Measurements from ENCODE around the gene CYP4Z1. TPM values are rescaled to one million over a fixed set of nuclear protein-coding genes. Genes with fewer than 3 reads are reported as not detected.
"Not testable (repeated sequence)": the region's sequence is repeated elsewhere in the genome, so short reads cannot be mapped to it uniquely, and the experiment has no call there.

CYP4Z1 gene
- polyA plus RNA-seq, 1 of the 3 experiments (the other 2 are of a cell fraction), result not detected

GRCh38 chr1:47069080-47069479, 2.0 kb downstream of the CYP4Z1 start:
- H3K27ac ChIP-seq (ENCODE audit: low read depth in 2 of 2, low read length in 1 of 2); H3K9me3 ChIP-seq; H2AFZ ChIP-seq (ENCODE audit: low read depth); H3K27me3 ChIP-seq (ENCODE audit: insufficient read depth); DNase-seq; H3K36me3 ChIP-seq (replicated peaks in 1 of 2; ENCODE audit: control insufficient read depth in 1 of 2, insufficient read depth in 2 of 2, low read length in 1 of 2); H4K20me1 ChIP-seq (ENCODE audit: insufficient read depth); H3K4me1 ChIP-seq (ENCODE audit: control insufficient read depth in 1 of 2, insufficient read depth in 2 of 2, low read depth in 1 of 2, low read length in 1 of 2); H3K9me2 ChIP-seq; POLR2A ChIA-PET; H3F3A ChIP-seq (replicated peaks; ENCODE audit: insufficient read depth); H3K79me2 ChIP-seq (ENCODE audit: insufficient read depth); H3K4me3 ChIP-seq (ENCODE audit: low read depth in 2 of 2, low read length in 1 of 2); H3K9ac ChIP-seq; H3K4me2 ChIP-seq; CTCF ChIA-PET: not testable (repeated sequence)
- TF ChIP-seq FOSL2 (IDR thresholded peaks at IDR 0.05; ENCODE audit: borderline replicate concordance, low read depth) (peak; percentile 35; the same call in 1 of the 2 replicates), TCF12 (IDR thresholded peaks at IDR 0.05) (peak; percentile 51), PBX3 (IDR thresholded peaks at IDR 0.05) (0 out of 2 replicates have a peak, but pooled peaks have one; percentile 2)
- 0% methylated on average over 3 of the region's 4 CpGs for WGBS (ENCODE audit: low lambda C conversion rate)

DNA sequence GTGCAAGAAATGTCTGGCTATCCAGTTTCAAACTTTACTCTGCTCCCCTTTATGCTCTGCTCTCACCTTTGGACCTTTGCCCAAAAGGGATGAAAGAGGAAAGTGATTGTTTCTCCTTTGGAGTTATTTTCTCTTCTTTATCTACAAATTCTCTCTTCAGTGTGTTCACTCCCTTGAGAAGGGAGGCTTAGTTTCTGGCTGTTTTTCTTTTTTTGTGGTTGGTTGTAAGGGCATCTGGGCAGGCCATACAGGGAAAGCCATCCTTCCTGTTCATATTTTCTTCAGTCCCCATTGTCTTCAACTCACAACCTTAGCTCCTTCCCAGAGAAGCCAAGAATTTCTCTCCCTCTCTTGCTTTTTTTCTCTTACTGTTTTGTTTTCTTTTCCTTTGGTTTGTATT, 2.5 kb downstream of the CYP4Z1 start:
- H4K20me1 ChIP-seq (ENCODE audit: insufficient read depth); H3K36me3 ChIP-seq (replicated peaks in 1 of 2; ENCODE audit: control insufficient read depth in 1 of 2, insufficient read depth in 2 of 2, low read length in 1 of 2); H3K27me3 ChIP-seq (ENCODE audit: insufficient read depth); POLR2A ChIA-PET; H3K4me3 ChIP-seq (ENCODE audit: low read depth in 2 of 2, low read length in 1 of 2); CTCF ChIA-PET; H3K9ac ChIP-seq; H3K4me2 ChIP-seq; H3K9me2 ChIP-seq; H3K9me3 ChIP-seq; DNase-seq; H3K79me2 ChIP-seq (ENCODE audit: insufficient read depth); H3K4me1 ChIP-seq (ENCODE audit: control insufficient read depth in 1 of 2, insufficient read depth in 2 of 2, low read depth in 1 of 2, low read length in 1 of 2); H3F3A ChIP-seq (replicated peaks; ENCODE audit: insufficient read depth); H3K27ac ChIP-seq (ENCODE audit: low read depth in 2 of 2, low read length in 1 of 2); H2AFZ ChIP-seq (ENCODE audit: low read depth): not testable (repeated sequence)

- under 1% methylated on average over 3 of the region's 3 CpGs for WGBS (ENCODE audit: low lambda C conversion rate)
- H3K9me2 ChIP-seq; H3K9ac ChIP-seq; H3K79me2 ChIP-seq (ENCODE audit: insufficient read depth); H3K36me3 ChIP-seq (replicated peaks in 1 of 2; ENCODE audit: control insufficient read depth in 1 of 2, insufficient read depth in 2 of 2, low read length in 1 of 2); CTCF ChIA-PET; H3K4me3 ChIP-seq (ENCODE audit: low read depth in 2 of 2, low read length in 1 of 2); H3K27me3 ChIP-seq (ENCODE audit: insufficient read depth); POLR2A ChIA-PET; H3K27ac ChIP-seq (ENCODE audit: low read depth in 2 of 2, low read length in 1 of 2); H3K9me3 ChIP-seq; H4K20me1 ChIP-seq (ENCODE audit: insufficient read depth); DNase-seq; H3K4me1 ChIP-seq (ENCODE audit: control insufficient read depth in 1 of 2, insufficient read depth in 2 of 2, low read depth in 1 of 2, low read length in 1 of 2); H3K4me2 ChIP-seq; H3F3A ChIP-seq (replicated peaks; ENCODE audit: insufficient read depth); H2AFZ ChIP-seq (ENCODE audit: low read depth): not testable (repeated sequence)
- peak; percentile 40; the same call in 1 of the 2 replicates for TF ChIP-seq RAD21 (IDR thresholded peaks at IDR 0.05; ENCODE audit: low read length)
- TF ChIP-seq, protein P1, sequence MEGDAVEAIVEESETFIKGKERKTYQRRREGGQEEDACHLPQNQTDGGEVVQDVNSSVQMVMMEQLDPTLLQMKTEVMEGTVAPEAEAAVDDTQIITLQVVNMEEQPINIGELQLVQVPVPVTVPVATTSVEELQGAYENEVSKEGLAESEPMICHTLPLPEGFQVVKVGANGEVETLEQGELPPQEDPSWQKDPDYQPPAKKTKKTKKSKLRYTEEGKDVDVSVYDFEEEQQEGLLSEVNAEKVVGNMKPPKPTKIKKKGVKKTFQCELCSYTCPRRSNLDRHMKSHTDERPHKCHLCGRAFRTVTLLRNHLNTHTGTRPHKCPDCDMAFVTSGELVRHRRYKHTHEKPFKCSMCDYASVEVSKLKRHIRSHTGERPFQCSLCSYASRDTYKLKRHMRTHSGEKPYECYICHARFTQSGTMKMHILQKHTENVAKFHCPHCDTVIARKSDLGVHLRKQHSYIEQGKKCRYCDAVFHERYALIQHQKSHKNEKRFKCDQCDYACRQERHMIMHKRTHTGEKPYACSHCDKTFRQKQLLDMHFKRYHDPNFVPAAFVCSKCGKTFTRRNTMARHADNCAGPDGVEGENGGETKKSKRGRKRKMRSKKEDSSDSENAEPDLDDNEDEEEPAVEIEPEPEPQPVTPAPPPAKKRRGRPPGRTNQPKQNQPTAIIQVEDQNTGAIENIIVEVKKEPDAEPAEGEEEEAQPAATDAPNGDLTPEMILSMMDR (IDR thresholded peaks at IDR 0.05), result peak; percentile 75
These were observed 22.3 kb downstream of the CYP4Z1 start for GRCh38 chr1:47089356-47089755.
